ENCODE measurements around the gene NR5A2.
A peak's percentile ranks its signal among the peaks of the same experiment; 100 is the strongest.

Gene NR5A2

GRCh38 chr1:200027264-200027823 lies at the start of gene NR5A2:
TSS of gene NR5A2 (plus strand) at chr1:200027710. CDS start at chr1:200027848, 138 bp downstream.
- no peak for DNase-seq (ENCODE audit: low spot score)

GRCh38 chr1:199978408-199978940 lies 49.0 kb upstream of the NR5A2 start:
- DNase-seq (ENCODE audit: low spot score): no peak

GRCh38 chr1:199979071-199979470 lies 48.4 kb upstream of the NR5A2 start:
- DNase-seq (ENCODE audit: low spot score): no peak

GRCh38 chr1:199981584-199981983 lies 45.9 kb upstream of the NR5A2 start:
- DNase-seq (ENCODE audit: low spot score): no peak

GRCh38 chr1:199982606-199983005 lies 44.9 kb upstream of the NR5A2 start:
- DNase-seq (ENCODE audit: low spot score): no peak

- no peak for DNase-seq (ENCODE audit: low spot score)
Observed at GRCh38 chr1:199983531-199983930, 44.0 kb upstream of the NR5A2 start.

GRCh38 chr1:199995096-199995685 lies 32.3 kb upstream of the NR5A2 start:
- DNase-seq (ENCODE audit: low spot score): no peak

GRCh38 chr1:200005165-200005564 lies 22.3 kb upstream of the NR5A2 start:
- DNase-seq (ENCODE audit: low spot score): no peak

GRCh38 chr1:200006711-200007110 lies 20.8 kb upstream of the NR5A2 start:
- DNase-seq (ENCODE audit: low spot score): no peak

- DNase-seq (ENCODE audit: low spot score): peak; percentile 15
Observed at GRCh38 chr1:200015811-200016210, 11.7 kb upstream of the NR5A2 start.

GRCh38 chr1:200021577-200022238 lies 5.8 kb upstream of the NR5A2 start:
- no peak for DNase-seq (ENCODE audit: low spot score)

- no peak for DNase-seq (ENCODE audit: low spot score)
Observed at GRCh38 chr1:200022239-200022804, 5.2 kb upstream of the NR5A2 start.

GRCh38 chr1:200028586-200029034 lies 1.1 kb downstream of the NR5A2 start:
- no peak for DNase-seq (ENCODE audit: low spot score)

GRCh38 chr1:200029035-200029821 lies 1.7 kb downstream of the NR5A2 start:
- DNase-seq (ENCODE audit: low spot score): peak; percentile 73

- no peak for DNase-seq (ENCODE audit: low spot score)
Observed at GRCh38 chr1:200029822-200030152, 2.3 kb downstream of the NR5A2 start.

- DNase-seq (ENCODE audit: low spot score): no peak
Observed at GRCh38 chr1:200030791-200031190, 3.3 kb downstream of the NR5A2 start.

- no peak for DNase-seq (ENCODE audit: low spot score)
Observed at GRCh38 chr1:200033511-200034261, 6.2 kb downstream of the NR5A2 start.

- no peak for DNase-seq (ENCODE audit: low spot score)
Observed at GRCh38 chr1:200034262-200034557, 6.7 kb downstream of the NR5A2 start.

- peak; percentile 68 for DNase-seq (ENCODE audit: low spot score)
Observed at GRCh38 chr1:200034761-200035396, 7.4 kb downstream of the NR5A2 start.

- DNase-seq (ENCODE audit: low spot score): no peak
Observed at GRCh38 chr1:200035397-200035955, 8.0 kb downstream of the NR5A2 start.

Measured in AG20443 (cell line).